HG02870 (cell line): ENCODE data around the gene CSNK2A3.
"Not testable (repeated sequence)": the region's sequence is repeated elsewhere in the genome, so short reads cannot be mapped to it uniquely, and the experiment has no call there.

ENCODE experiments used
- ATAC-seq: cut with Tn5 transposase; IDR thresholded peaks from one replicate; pipeline ENCODE4 v1.9.1; 2021; ENCODE audit warnings: mild to moderate bottlenecking, moderate library complexity; ENCODE audit not compliant: unreplicated experiment

The CSNK2A3 gene

GRCh38 chr11:11352878-11353277 lies at the start of gene CSNK2A3:
CSNK2A3 (minus strand) TSS chr11:11353250; CDS start chr11:11353119, 131 bp downstream.
- not testable (repeated sequence) for ATAC-seq

DNA sequence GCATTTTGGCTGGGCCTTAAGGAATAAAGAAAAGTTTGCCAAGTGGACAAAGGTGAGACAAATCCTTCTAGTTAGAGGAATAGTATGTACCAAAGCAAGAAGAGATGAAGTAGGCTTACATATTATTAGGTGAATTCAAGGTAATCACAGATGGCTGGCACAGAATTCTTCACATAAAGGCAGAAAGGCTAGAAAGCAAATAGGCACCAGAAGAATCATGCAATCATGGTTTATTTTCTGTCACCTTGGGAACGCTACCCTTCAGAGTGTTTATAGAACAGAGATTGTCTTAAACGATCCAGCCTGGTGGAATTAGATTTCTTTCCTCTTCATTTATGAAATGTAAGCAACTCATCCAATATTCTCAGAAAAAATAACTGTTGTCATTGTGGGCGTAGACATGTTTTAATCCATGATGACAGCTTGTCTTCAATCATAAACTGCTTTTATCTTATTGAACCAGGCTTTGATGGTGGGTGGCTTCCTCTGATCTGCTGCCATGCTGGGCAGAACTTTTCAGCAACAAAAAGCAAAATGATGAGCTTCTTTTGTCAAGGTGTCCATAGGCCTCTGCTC lies 49.0 kb upstream of the CSNK2A3 start:
- ATAC-seq: no peak

GRCh38 chr11:11400635-11401232 lies 47.7 kb upstream of the CSNK2A3 start:
- ATAC-seq: no peak

DNA sequence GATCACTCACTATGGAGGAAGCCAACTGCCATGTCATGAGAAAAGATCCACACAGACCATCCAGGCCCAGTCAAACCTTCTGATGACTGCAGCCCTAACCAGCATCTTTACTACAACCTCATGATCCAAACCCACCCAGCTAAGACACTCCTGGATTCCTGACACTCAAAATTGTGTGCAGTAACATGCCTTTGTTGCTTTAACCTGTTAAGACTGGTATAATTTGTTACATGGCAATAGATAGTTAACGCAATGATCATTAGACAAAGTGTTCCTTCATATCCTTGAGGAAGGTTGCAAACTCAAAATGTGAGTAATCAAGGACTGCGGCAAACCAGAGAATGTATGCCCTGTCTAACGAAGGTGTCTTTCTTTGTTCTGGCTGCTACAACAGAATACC lies 47.1 kb upstream of the CSNK2A3 start:
- no peak for ATAC-seq

GRCh38 chr11:11397781-11398180 lies 44.7 kb upstream of the CSNK2A3 start:
- ATAC-seq: no peak

DNA sequence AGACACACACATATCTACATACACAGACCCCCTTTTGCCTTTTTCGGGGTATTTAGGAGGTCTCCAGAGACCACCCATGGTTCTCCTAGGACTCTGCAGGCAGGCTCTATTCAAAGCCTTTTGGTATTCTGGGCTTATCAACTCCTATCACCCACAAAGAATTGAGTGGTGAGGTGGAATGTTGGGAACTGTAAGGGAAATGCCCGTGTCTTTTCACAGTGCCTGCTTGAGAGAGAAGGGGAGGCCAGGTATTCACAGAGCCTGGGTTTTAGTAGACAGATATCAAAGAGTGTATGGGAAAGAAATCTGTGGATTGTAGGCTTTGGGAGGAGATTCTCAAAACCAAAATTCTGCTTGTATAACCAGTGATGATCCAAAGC lies 44.0 kb upstream of the CSNK2A3 start:
- no peak for ATAC-seq

DNA sequence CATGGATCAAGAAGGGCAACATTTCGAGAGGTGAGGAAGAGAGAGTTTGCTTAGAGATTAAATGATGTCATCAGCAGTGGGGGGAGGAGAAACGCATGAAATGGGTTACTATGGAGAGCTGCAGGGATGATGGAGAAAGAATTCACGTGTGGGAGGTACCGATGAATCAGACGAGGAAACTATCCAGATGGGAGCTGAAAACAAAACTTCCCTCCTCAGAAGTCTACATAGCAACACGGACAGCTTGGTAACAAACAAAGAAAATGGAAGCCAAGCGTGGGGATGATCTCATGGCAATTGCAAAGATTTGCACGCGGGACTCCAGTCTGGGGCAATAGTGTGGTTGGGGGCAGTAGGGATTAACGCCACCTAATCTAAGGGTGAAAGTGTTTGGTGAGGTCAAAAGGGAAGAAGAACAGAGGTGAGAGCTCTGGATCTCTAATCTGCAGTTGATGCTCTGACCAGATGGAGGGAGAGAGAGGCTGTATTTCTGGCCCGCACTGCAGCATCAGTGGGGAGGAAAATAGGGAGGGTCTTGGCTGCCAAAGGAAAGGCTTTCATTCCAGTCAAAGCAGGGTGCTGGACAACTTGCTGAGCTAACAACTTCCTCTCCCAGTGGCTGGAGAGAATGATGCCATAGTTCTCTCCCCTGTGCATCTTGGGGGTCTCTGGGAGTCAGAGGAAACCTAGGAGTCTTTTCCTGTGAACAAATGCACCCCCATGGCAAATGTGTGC lies 43.4 kb upstream of the CSNK2A3 start:
- ATAC-seq: no peak

- ATAC-seq: no peak
Observed at GRCh38 chr11:11395126-11395525, 42.1 kb upstream of the CSNK2A3 start.

DNA sequence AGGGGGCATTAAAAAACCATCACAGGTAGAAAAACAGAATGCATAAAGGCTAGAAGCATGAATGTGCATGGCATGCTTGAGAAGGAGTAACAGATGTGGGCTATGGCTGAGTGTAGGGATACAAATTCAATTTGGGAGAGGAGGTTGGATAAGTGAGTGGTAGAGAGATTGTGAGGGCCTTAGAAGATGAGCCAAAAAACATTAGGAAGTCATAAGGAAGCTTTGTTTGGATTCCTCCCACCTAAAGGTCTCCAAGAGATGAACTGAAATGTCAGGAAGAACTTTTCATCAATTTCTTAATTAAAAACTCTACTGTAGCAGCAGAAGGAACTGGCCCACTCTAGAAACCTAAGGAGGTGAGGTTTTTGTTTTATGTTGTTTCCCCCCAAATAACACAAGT lies 41.2 kb upstream of the CSNK2A3 start:
- no peak for ATAC-seq

DNA sequence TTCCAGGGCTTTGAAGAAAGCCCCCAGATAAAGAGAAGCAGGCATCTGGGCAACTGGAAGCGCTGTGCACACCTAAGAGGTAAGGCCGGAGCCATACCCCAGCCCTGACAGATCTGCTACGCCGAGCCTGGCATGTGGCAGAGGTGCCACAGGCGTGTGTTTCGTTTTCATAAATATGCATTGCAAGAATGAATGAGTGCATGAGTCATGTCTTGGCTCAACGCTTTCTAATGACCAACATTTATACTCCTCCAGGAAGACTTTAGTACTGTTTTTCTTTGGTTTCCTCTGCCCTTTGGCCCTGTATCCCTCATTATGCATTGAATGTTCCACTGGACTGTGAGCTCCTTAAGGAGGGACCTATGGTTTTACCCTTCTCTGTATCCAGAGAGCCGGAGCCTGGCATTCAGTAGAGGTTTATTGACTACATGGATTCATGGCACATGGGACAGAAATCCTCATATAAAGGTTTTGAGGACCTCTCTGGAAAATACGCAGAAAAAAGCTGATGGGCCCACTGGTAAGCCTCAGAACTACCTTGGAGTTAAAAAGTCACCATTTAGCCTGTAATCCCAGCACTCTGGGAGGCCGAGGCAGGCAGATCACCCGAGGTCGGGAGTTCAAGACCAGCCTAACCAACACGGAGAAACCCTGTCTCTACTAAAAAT lies 38.9 kb upstream of the CSNK2A3 start:
- no peak for ATAC-seq

DNA sequence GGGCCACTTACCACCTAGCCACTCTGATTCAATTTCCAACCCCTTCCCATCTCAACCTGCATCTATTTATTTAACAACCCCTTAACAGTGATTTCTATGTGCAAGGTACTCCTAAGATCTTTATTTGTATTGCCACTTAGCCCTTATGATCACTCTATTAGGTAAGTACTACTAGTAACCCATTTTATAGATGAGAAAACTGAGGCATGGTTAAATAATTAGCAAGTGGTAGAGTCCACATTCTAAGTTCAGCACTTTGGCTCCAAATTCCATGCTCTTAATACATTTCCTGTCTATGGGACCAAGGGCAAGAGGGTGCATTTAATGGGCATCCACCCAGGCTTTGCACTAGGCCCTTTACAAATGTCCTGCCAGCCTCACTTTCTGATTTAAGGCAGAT lies 38.1 kb upstream of the CSNK2A3 start:
- no peak for ATAC-seq

- no peak for ATAC-seq
Observed at GRCh38 chr11:11390068-11390771, 37.2 kb upstream of the CSNK2A3 start.

DNA sequence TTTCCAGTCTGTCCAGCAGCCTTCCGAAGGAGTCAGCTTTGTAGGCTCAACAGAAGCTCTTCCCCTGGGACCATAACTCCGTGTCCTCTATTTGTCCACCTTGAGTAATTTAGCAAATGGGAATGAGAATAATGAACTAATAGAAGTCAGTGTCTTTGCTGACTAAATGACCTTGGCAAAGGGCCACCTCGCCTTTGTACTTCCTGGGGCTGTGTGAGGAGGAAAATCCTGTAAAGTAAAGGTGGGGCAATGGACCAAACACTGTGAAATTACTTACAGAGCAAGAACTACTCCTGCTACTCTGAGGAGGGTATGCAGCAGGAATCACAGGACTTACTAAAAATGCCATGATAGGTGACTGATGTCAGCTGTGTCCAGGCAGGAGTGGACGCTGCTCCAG lies 36.2 kb upstream of the CSNK2A3 start:
- no peak for ATAC-seq

DNA sequence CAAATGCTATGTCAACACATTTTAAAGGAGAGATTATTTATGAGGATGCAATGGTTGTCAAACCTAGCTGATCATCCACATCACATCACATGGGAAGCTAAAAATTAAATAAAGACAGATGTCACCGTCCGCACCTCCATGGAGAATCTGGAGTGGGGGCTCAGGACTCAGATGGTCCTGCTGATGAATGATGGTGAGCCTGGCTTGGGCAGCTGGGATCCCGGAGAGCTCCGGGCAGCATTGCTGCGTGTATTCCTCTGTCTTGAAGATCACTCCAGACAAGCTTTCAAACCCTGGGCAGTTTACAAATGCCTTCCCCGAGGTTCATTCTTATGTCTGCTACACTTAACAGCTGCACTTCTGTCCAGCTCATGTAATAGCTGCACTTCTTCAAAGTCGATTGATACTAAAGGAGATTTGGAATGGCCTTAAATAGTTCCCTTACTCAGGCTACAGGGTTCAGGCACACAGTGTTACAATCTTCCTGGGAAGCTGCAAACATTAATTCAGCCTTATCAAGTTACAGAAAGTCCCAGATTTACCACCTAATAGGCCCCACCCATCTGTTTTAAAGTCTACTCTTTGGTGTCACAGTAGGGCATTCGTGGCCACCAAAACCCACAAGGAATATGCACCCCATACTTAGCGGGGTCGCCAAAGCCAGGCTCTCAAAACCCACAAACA lies 34.7 kb upstream of the CSNK2A3 start:
- no peak for ATAC-seq

- ATAC-seq: no peak
Observed at GRCh38 chr11:11387207-11387606, 34.2 kb upstream of the CSNK2A3 start.

DNA sequence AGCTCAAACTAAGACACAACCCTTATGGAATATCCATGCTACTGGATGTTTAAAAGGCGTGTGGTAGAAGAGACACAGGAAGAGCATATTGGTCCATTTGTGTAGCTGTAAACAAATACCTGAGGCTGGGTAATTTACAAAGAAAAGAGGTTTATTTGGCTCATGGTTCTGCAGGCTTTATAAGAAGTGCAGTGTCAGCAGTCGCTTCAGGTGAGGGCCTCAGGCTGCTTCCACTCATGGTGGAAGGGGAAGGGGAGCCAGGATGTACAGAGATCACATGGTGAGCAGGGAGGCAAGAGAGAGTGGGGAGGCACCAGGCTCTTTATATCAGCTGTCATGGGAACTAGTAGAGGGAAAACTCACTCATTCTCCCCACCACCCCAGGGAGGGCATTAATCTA lies 31.8 kb upstream of the CSNK2A3 start:
- no peak for ATAC-seq

DNA sequence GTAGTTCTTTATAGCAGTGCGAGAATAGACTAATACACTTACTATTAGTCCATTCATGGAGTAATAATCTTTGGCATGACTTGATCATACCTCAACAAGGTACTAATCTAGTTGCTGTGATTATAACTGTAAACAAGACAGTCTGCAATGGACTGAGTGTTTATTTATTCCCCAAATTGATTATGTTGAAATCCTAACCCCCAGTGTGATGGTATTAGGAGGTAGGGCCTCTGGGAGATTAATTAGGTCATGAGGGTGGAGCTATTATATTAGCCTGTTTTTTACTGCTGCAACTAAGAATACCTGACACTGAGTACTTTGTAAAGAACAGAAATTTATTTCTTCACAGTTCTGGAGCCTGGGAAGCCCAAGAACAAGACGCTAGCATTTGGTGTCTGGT lies 30.9 kb upstream of the CSNK2A3 start:
- ATAC-seq: no peak

- no peak for ATAC-seq
Observed at GRCh38 chr11:11382858-11383532, 29.9 kb upstream of the CSNK2A3 start.

- ATAC-seq: no peak
Observed at GRCh38 chr11:11381471-11382105, 28.5 kb upstream of the CSNK2A3 start.

GRCh38 chr11:11380883-11381282 lies 27.8 kb upstream of the CSNK2A3 start:
- no peak for ATAC-seq
